ENCODE results near the gene LMNA. TPM values are rescaled to one million over a fixed set of nuclear protein-coding genes. Genes with fewer than 3 reads are reported as not detected.

The LMNA gene
- total and polyA plus RNA-seq, 4 donors: 163 to 547 (median 193) TPM

DNA sequence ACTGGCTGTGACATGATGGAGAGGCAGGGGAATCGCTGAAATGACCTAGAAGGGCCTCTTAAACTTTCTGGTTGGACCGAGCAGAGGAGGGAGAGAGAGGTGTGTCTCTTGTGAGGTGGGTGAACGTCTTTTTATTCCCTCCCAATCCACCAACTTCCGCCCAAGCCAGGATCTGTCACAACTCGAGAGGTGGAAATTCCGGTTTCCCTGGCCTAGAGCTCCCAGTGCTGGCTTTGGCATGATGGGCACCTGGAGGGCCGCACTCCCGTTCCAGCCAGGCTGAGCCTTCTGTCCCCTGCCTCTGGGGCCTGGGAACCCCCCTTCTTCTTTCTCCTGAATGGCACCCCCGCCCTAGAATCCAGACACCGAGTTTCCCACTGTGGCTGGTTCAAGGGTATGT, 38.9 kb downstream of the LMNA start, which contains the start of gene SEMA4A:
TSS of gene SEMA4A (plus strand) at position 224 of the 400 bp plus-strand sequence. CDS start 994 bp downstream, outside the sequence.
- ATAC-seq (ENCODE audit: insufficient read depth, low FRiP score): no peak
- Histone ChIP-seq H3K4me3 (no peak within 1 kb of the TSS), H3K36me3 (ENCODE audit: control insufficient read depth in 4 of 4, insufficient read depth in 4 of 4, low read length in 4 of 4) (peaks cover 0 to 1% (median 0%) of the 10 kb centered on the region in 4 donors), H3K9me3 (ENCODE audit: control insufficient read depth in 4 of 4, insufficient read depth in 3 of 4, low read length in 3 of 4) (no peaks in the 10 kb centered on the region), H3K27me3 (ENCODE audit: control insufficient read depth in 3 of 3, insufficient read depth in 3 of 3, low read length in 2 of 3) (peaks cover 0 to 16% (median 9%) of the 10 kb centered on the region in 3 donors), H3K9ac (ENCODE audit: insufficient read depth in 1 of 2, low read length in 2 of 2) (no peak within 1 kb of the TSS), H3K27ac (ENCODE audit: low read depth in 1 of 2, low read length in 1 of 2) (peak within 1 kb of the TSS in 1 of 2 donors; percentile 75), H3K4me1 (ENCODE audit: control insufficient read depth in 5 of 5, insufficient read depth in 5 of 5, low read length in 5 of 5) (no peaks in the 10 kb centered on the region)
- TF ChIP-seq, protein P1, sequence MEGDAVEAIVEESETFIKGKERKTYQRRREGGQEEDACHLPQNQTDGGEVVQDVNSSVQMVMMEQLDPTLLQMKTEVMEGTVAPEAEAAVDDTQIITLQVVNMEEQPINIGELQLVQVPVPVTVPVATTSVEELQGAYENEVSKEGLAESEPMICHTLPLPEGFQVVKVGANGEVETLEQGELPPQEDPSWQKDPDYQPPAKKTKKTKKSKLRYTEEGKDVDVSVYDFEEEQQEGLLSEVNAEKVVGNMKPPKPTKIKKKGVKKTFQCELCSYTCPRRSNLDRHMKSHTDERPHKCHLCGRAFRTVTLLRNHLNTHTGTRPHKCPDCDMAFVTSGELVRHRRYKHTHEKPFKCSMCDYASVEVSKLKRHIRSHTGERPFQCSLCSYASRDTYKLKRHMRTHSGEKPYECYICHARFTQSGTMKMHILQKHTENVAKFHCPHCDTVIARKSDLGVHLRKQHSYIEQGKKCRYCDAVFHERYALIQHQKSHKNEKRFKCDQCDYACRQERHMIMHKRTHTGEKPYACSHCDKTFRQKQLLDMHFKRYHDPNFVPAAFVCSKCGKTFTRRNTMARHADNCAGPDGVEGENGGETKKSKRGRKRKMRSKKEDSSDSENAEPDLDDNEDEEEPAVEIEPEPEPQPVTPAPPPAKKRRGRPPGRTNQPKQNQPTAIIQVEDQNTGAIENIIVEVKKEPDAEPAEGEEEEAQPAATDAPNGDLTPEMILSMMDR (IDR thresholded peaks at IDR 0.05; ENCODE audit: control extremely low read depth, extremely low read depth): no peak
- DNase-seq: peak; percentile 70 to 86 (median 80)
- 60 to 77% methylated on average over 10 of the region's 10 CpGs for WGBS, 2 donors

DNA sequence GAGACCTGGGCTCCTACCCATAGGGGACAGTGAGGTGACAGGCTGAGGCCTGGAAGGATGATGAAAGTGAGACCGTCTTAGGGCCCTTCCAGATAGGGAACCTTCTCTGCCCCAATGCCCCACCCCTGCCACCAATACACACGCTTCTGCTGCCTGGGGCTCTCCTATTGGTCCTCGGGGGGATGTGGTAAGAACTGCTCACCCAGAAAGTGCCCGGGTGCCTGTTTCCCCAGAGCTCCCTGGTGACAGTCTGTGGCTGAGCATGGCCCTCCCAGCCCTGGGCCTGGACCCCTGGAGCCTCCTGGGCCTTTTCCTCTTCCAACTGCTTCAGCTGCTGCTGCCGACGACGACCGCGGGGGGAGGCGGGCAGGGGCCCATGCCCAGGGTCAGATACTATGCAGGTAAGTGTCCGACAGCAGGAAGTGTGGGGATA, 39.8 kb downstream of the LMNA start:
- no peak overlapping the region for H3K4me3 ChIP-seq
- H3K4me1 ChIP-seq (ENCODE audit: control insufficient read depth in 5 of 5, insufficient read depth in 5 of 5, low read length in 5 of 5): no peaks in the 10 kb centered on the region
- H3K9me3 ChIP-seq (ENCODE audit: control insufficient read depth in 4 of 4, insufficient read depth in 3 of 4, low read length in 3 of 4): no peaks in the 10 kb centered on the region
- ATAC-seq (ENCODE audit: insufficient read depth, low FRiP score) (peak; percentile 55), DNase-seq (no peak)
- TF ChIP-seq, protein P1 (IDR thresholded peaks at IDR 0.05; ENCODE audit: control extremely low read depth, extremely low read depth): no peak
- H3K27ac ChIP-seq (ENCODE audit: low read depth in 1 of 2, low read length in 1 of 2): peak overlapping the region in 1 of 2 donors; percentile 75
- WGBS, 2 donors: 35 to 52% methylated on average over 11 of the region's 11 CpGs
- H3K27me3 ChIP-seq (ENCODE audit: control insufficient read depth in 3 of 3, insufficient read depth in 3 of 3, low read length in 2 of 3): peaks cover 0 to 16% (median 9%) of the 10 kb centered on the region in 3 donors
- H3K36me3 ChIP-seq (ENCODE audit: control insufficient read depth in 4 of 4, insufficient read depth in 4 of 4, low read length in 4 of 4): peaks cover 0 to 1% (median 0%) of the 10 kb centered on the region in 4 donors
- no peak overlapping the region for H3K9ac ChIP-seq (ENCODE audit: insufficient read depth in 1 of 2, low read length in 2 of 2)

DNA sequence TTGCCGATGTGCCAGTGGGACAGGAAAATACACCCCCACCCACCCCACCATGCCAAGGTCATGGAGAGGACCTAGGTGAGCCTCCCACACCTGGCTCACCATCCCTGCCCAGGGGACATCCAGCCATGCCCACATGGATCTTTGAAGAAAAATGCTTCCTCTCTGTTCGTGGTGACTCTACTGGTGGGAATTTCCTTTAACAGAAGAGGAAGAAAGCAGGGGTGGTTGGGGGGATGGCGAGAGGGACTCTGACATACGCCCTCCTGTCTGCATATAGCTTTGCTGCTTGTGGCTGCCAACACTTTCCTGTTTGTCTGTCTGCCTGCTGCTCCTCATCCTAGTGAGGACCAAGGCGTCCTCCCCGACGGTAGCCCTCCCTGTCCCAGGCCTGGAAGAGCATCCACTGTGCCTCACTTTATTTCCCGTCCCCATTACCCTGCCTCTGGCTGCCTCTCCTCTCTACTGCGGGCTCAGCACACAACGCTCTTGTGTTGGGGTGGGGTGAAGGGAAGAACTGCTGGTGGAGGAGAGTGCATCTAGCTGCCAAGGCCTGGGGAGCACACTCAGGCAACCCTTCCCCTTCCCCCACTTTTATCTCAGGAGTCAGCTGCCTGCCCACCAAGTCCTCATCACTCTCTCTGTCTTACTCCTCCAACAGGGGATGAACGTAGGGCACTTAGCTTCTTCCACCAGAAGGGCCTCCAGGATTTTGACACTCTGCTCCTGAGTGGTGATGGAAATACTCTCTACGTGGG, 41.4 kb downstream of the LMNA start:
- peaks cover 0 to 1% (median 0%) of the 10 kb centered on the region in 4 donors for H3K36me3 ChIP-seq (ENCODE audit: control insufficient read depth in 4 of 4, insufficient read depth in 4 of 4, low read length in 4 of 4)
- H3K9ac ChIP-seq (ENCODE audit: insufficient read depth in 1 of 2, low read length in 2 of 2): no peak overlapping the region
- TF ChIP-seq, protein P1 (IDR thresholded peaks at IDR 0.05; ENCODE audit: control extremely low read depth, extremely low read depth): no peak
- ATAC-seq (ENCODE audit: insufficient read depth, low FRiP score): no peak
- DNase-seq: no peak
- H3K4me1 ChIP-seq (ENCODE audit: control insufficient read depth in 5 of 5, insufficient read depth in 5 of 5, low read length in 5 of 5): peaks cover 0 to 8% (median 4%) of the 10 kb centered on the region in 5 donors
- no peak overlapping the region for H3K27ac ChIP-seq (ENCODE audit: low read depth in 1 of 2, low read length in 1 of 2)
- H3K9me3 ChIP-seq (ENCODE audit: control insufficient read depth in 4 of 4, insufficient read depth in 3 of 4, low read length in 3 of 4): no peaks in the 10 kb centered on the region
- peaks cover 0 to 2% (median 0%) of the 10 kb centered on the region in 3 donors for H3K27me3 ChIP-seq (ENCODE audit: control insufficient read depth in 3 of 3, insufficient read depth in 3 of 3, low read length in 2 of 3)
- 47 to 59% methylated on average over 12 of the region's 12 CpGs for WGBS, 2 donors
- H3K4me3 ChIP-seq: no peak overlapping the region
